Keratinocyte (primary cell): ENCODE data around the gene P4HA3. TPM values are rescaled to one million over a fixed set of nuclear protein-coding genes. Genes with fewer than 3 reads are reported as not detected.

Experiments used
- DNase-seq: peaks from one replicate; pipeline ENCODE4 v3.0.0-alpha.2; 2011; ENCODE audit warnings: low read depth, missing footprints, low spot score
- FAIRE-seq: peaks from 2 replicates; lab custom pipeline; 2011; peaks lifted over from hg19 to GRCh38; lab: Jason Lieb, UNC
- H2AFZ ChIP-seq: 2 replicates; pipeline ENCODE4 v1.6.0; 2012; ENCODE audit warnings: low read length, control low read depth, inconsistent platforms; ENCODE audit not compliant: control insufficient read depth
- H3K27ac ChIP-seq: 2 replicates; pipeline ENCODE4 v1.5.1; 2011; ENCODE audit warnings: low read length; ENCODE audit not compliant: control insufficient read depth, insufficient read depth
- H3K27me3 ChIP-seq: 3 replicates; pipeline ENCODE4 v1.6.0; 2011; ENCODE audit warnings: low read length; ENCODE audit not compliant: control insufficient read depth, insufficient read depth; ENCODE audit errors: extremely low read depth
- H3K36me3 ChIP-seq, 2 experiments: 2 replicates in 1 of 2; 3 replicates in 1 of 2; pipeline ENCODE4 v1.5.1; 2011; ENCODE audit warnings: low read length in 2 of 2, mild to moderate bottlenecking in 1 of 2; ENCODE audit not compliant: control insufficient read depth in 2 of 2, insufficient read depth in 2 of 2; ENCODE audit errors: extremely low read depth in 1 of 2
- H3K4me1 ChIP-seq: 3 replicates; pipeline ENCODE4 v1.5.1; 2011; ENCODE audit warnings: low read length; ENCODE audit not compliant: control insufficient read depth, insufficient read depth; ENCODE audit errors: extremely low read depth
- H3K4me2 ChIP-seq: 3 replicates; pipeline ENCODE4 v1.6.0; 2011; ENCODE audit warnings: low read depth, low read length; ENCODE audit not compliant: control insufficient read depth, insufficient read depth; ENCODE audit errors: extremely low read depth
- H3K4me3 ChIP-seq, 3 experiments: fragments of 200-600 bp in 1 of 3; sonication (generic) in 1 of 3; 2 replicates in 2 of 3; 3 replicates in 1 of 3; pipeline ENCODE4 v1.5.1; 2011 to 2016; ENCODE audit warnings: low read length in 3 of 3, mild to moderate bottlenecking in 3 of 3, control low read depth in 2 of 3, inconsistent platforms in 1 of 3, low read depth in 1 of 3, mixed read lengths in 1 of 3, mixed run types in 1 of 3, moderate library complexity in 1 of 3; ENCODE audit not compliant: control insufficient read depth in 2 of 3, insufficient read depth in 2 of 3; ENCODE audit errors: extremely low read depth in 1 of 3
- H3K79me2 ChIP-seq: 2 replicates; pipeline ENCODE4 v1.6.0; 2012; ENCODE audit warnings: low read length; ENCODE audit not compliant: control insufficient read depth, insufficient read depth
- H3K9ac ChIP-seq: 3 replicates; pipeline ENCODE4 v1.6.0; 2011; ENCODE audit warnings: low read length; ENCODE audit not compliant: control insufficient read depth, insufficient read depth; ENCODE audit errors: extremely low read depth
- H3K9me1 ChIP-seq: 3 replicates; pipeline ENCODE4 v1.6.0; 2011; ENCODE audit warnings: low read length; ENCODE audit not compliant: control insufficient read depth, insufficient read depth; ENCODE audit errors: extremely low read depth
- H3K9me3 ChIP-seq: 2 replicates; pipeline ENCODE4 v1.5.1; 2012; ENCODE audit warnings: low read depth, low read length; ENCODE audit not compliant: control insufficient read depth
- H4K20me1 ChIP-seq: 3 replicates; pipeline ENCODE4 v1.6.0; 2011; ENCODE audit warnings: low read length; ENCODE audit not compliant: control insufficient read depth, insufficient read depth; ENCODE audit errors: extremely low read depth
- EZH2 ChIP-seq: IDR thresholded peaks from one replicate; pipeline ENCODE4 v1.6.1; 2012; ENCODE audit warnings: inconsistent platforms, mild to moderate bottlenecking, low read length, moderate library complexity
- dilution Hi-C: fragments of 300-500 bp; cut with MboI; formaldehyde crosslinking; loops from one replicate; pipeline ENCODE4 v1.7.0; 2020; ENCODE audit warnings: low sequenced_read_pairs; ENCODE audit not compliant: extremely low pct_ligation_motif_present
- polyA plus RNA-seq, 5 experiments: library from polyadenylated mRNA; depleted of rRNA in 3 of 5; stranded (reverse) in 3 of 5; stranded (forward) in 1 of 5; unstranded in 1 of 5; fragments of >200 nt; gene quantifications; 1 replicate in 1 of 5; 2 replicates in 3 of 5; 3 replicates in 1 of 5; pipeline versions ENCODE4 v1.2.1 to v1.2.3, GENCODE V29; 2011 to 2012; ENCODE audit warnings: missing spikeins in 2 of 5, low read depth in 1 of 5, low replicate concordance in 1 of 5
- TF ChIP-seq, protein P1 (sequence below), 3 experiments: IDR thresholded peaks in 1 of 3; conservative IDR thresholded peaks in 1 of 3; optimal IDR thresholded peaks in 1 of 3; 2 replicates in 2 of 3; 3 replicates in 1 of 3; pipeline versions ENCODE3 to v1.5.1; 2011; ENCODE audit warnings: low read length in 3 of 3, mild to moderate bottlenecking in 3 of 3, moderate library complexity in 2 of 3, control low read depth in 1 of 3, inconsistent platforms in 1 of 3; ENCODE audit not compliant: insufficient read depth in 2 of 3; ENCODE audit errors: extremely low read depth in 1 of 3

P4HA3 gene
- polyA plus RNA-seq, 1 donor (not counting 4 experiments of a cell fraction or from before 2014, with no cell fraction given) = 0.14 TPM

DNA sequence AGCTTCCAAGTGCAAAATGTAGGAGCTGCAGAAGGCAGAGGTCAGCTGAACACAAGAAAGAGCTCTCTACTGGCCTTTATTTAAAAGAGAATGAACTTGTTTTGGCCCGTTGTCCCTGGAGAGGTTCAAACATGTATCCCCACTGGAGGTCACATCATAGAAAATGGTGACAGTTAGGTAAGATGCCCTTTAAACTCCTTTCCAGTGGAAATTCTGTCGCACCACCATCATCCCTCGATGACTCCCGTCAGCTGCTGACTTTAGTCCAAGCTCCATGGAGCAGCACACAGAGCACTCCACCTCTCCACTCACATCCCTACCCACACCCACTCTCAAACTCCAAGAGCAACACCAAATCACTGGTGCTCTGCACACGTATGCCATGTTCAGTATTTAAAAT lies 15.2 kb upstream of the P4HA3 start:
- FAIRE-seq = no peak
- no peaks in the 10 kb centered on the region for H3K36me3 ChIP-seq
- dilution Hi-C loops = no loop called here
- H4K20me1 ChIP-seq = no peaks in the 10 kb centered on the region
- no peak for DNase-seq
- H2AFZ ChIP-seq = no peak overlapping the region
- peaks cover 3% of the 10 kb centered on the region for H3K4me1 ChIP-seq
- H3K79me2 ChIP-seq = no peaks in the 10 kb centered on the region
- no peaks in the 10 kb centered on the region for H3K27me3 ChIP-seq
- no peak for TF ChIP-seq EZH2
- TF ChIP-seq, protein P1, sequence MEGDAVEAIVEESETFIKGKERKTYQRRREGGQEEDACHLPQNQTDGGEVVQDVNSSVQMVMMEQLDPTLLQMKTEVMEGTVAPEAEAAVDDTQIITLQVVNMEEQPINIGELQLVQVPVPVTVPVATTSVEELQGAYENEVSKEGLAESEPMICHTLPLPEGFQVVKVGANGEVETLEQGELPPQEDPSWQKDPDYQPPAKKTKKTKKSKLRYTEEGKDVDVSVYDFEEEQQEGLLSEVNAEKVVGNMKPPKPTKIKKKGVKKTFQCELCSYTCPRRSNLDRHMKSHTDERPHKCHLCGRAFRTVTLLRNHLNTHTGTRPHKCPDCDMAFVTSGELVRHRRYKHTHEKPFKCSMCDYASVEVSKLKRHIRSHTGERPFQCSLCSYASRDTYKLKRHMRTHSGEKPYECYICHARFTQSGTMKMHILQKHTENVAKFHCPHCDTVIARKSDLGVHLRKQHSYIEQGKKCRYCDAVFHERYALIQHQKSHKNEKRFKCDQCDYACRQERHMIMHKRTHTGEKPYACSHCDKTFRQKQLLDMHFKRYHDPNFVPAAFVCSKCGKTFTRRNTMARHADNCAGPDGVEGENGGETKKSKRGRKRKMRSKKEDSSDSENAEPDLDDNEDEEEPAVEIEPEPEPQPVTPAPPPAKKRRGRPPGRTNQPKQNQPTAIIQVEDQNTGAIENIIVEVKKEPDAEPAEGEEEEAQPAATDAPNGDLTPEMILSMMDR (optimal IDR thresholded peaks at IDR 0.05 in 1 of 3, IDR thresholded peaks at IDR 0.05 in 1 of 3, conservative IDR thresholded peaks at IDR 0.05 in 1 of 3; ENCODE audit: extremely low read depth in 1 of 3, insufficient read depth in 2 of 3, low read length in 3 of 3) = no peak
- H3K9me3 ChIP-seq = no peaks in the 10 kb centered on the region
- no peak overlapping the region for H3K4me3 ChIP-seq
- H3K9ac ChIP-seq = no peak overlapping the region
- H3K27ac ChIP-seq = no peak overlapping the region
- no peak overlapping the region for H3K4me2 ChIP-seq
- no peaks in the 10 kb centered on the region for H3K9me1 ChIP-seq

DNA sequence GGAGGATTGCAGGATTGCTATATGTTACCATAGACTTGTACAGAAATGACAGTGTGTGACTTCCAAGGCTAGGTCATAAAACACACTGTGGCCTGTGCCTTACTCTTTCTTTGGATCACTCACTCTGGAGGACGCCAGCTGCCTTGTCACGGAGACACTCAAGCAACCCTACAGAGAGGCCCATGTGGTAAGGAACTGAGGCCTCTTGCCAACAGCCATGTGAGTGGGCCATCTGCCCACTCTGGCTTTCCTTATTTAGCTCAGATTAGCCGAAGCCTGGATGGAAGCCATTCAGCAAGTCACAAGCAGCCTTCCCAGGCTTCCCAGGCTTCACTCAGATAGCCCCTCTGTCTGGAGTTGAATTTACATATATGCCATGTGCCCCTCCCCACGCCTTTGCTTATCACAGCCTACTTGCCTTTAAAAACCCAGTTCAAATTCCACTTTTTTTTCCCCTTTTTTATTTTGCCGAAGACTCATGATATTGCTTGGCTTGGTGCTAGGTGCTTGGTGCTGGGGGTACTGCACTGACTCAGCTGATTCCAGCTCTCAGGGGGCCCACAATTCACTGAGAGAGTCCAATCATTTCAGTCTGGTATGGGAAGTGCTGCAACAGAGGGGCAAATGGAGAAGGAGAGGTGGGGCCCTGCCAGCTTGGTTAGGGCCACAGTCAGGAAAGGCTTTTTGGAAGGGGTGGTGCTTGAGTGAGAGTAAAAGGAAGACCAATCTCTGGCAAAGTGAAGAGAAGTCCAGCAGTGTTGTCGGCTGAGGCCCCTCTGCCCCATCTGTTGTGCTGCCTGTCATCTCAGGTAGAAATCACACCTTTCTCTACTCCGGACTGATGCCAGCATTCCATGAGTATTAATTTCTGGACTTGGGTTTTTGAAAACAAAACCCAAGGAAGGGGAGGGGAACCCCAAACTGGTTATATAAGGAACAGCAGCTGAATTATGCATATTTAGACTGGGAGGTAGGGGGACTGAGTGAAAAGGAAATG lies 14.5 kb upstream of the P4HA3 start:
- H4K20me1 ChIP-seq = no peaks in the 10 kb centered on the region
- peaks cover 3% of the 10 kb centered on the region for H3K4me1 ChIP-seq
- H3K9me1 ChIP-seq = no peaks in the 10 kb centered on the region
- no peaks in the 10 kb centered on the region for H3K9me3 ChIP-seq
- TF ChIP-seq, protein P1 (optimal IDR thresholded peaks at IDR 0.05 in 1 of 3, IDR thresholded peaks at IDR 0.05 in 1 of 3, conservative IDR thresholded peaks at IDR 0.05 in 1 of 3; ENCODE audit: extremely low read depth in 1 of 3, insufficient read depth in 2 of 3, low read length in 3 of 3) = no peak
- no peak for TF ChIP-seq EZH2
- H2AFZ ChIP-seq = no peak overlapping the region
- DNase-seq = no peak
- H3K79me2 ChIP-seq = no peaks in the 10 kb centered on the region
- no peak overlapping the region for H3K27ac ChIP-seq
- no peaks in the 10 kb centered on the region for H3K36me3 ChIP-seq
- no peak overlapping the region for H3K9ac ChIP-seq
- FAIRE-seq = no peak
- no peaks in the 10 kb centered on the region for H3K27me3 ChIP-seq
- dilution Hi-C loops = no loop called here
- H3K4me2 ChIP-seq = no peak overlapping the region
- H3K4me3 ChIP-seq = no peak overlapping the region
